GM15510 (cell line): Measurements from ENCODE around the gene MYO3B.

Experiments used
- POLR2A ChIP-seq: IDR thresholded peaks from 3 replicates; pipeline ENCODE4 v1.6.1; 2011; ENCODE audit warnings: borderline replicate concordance; ENCODE audit not compliant: insufficient read length; ENCODE audit errors: extremely low read depth

Gene MYO3B

DNA sequence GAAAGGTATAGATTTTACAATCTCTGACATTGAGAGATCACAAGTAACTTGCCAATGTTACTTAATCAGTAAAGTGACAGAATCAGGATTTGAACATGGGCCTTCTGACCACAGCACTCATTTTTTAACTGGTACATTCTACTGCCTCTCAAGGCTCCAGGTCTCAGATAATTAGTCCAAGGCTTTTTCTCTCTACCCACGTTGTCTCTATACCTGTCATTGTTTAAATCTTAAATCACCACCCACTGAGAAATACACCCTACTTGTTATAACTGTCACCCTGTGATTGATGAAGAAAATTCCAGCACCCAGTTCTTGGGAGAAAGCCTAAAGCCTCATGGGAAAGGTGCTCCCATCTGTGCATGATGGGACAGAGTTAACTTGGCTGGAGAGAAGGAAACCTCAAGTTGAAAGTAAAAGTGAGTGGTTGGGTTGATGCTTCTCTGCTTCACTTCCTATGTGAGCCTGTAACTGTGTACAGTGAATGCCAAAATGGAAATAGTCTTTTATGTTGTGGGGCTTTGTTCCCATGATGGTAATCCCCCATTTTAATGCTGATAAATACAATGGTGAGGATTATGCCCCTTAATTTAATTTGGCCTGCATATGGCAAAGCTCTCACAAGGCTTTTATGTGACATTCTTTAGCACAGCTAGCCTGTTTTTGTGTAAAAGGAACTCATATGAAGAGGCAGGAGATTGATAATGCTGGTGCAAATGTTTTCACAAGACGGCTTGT is 347.1 kb downstream of the MYO3B start:
- no peak for TF ChIP-seq POLR2A

DNA sequence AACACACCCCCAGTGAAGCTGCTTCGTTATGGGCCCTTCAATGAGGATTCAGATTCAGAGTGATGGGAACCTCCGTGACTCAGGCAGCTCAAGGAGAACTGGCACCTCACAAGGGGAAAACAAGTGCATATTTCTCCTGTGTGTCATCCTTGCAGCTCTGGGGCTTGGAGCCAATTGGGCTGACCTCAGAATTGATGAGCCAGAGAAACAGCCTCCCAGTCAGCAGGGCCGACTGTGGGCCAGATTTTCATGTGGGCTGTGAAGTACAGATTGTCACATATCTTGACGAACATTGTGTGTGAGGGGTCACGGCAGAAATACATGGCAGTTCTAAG is 347.6 kb downstream of the MYO3B start:
- TF ChIP-seq POLR2A = no peak

DNA sequence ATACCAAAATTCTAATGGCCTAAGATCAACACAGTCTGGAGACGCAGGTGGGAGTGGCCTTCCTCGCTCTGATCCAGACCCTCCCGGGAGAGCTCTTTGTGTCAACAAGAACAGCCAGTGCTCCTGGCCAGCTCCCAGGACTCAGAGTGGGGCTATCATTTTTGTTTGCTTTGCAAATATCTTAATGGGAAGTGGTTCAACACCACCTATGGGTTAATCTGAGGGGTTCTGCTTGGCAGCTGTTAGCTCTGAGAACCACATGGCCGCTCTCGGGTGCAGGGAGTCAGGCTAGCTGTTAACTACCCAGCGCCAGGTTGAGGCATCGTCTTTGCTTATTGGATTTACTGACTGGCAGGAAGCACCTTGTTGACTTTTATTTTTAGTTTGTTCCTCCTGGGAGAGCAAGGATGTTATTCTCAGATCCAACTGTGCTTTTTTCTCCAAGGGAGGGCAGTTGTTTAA is 352.4 kb downstream of the MYO3B start:
- TF ChIP-seq POLR2A = no peak

DNA sequence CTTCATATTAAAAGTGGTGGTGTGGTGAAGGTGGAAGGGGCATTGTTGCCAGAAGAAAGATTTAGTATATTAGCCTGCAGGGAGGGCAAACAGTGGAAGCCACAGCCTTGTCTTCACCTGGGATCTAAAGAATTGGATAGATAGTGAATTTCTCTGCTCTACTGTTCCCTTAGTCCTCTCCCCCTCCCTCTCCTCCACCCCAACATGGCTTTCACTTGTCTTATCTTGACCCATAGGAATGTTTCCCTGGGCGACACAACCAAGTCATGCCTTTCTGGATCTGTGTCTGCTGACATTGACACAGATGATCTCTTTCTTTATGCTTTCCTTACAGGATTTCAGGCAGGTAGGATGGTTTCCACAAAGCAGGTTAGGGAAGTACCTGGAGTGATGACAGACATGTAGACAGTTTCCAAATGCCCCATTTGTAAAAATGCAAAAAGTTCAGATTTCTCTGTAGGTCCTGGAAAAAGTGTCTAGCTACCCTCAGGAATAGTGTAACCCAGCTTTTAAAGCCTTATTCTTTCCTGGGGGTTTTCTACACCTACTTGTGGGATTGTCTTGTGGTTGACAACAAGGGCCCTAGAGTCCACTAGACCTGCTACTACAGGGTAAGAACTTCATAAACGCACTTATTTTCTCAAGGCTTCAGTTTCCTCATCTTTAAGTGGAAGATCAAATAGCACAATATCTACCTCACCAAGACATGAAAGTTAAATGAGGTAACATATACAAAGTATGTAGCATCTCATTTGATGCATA is 353.0 kb downstream of the MYO3B start:
- no peak for TF ChIP-seq POLR2A

DNA sequence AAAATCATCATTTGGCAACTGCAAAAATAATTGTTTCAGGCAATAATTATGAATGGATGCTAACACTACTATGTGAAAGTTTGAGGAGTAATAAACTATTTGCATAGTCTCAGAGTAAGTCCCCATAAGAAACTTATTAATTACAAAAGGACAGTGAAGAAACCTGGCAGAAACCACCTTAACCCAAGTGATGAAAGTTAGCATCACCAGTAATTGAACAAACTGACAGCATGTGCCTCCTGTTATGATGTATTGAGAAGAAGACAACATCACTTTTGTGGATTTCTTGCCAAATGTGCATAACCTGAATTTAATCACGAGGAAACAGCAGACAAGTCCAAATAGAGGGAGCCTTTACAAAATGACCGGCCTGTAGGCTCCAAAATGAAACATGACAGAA is 353.9 kb downstream of the MYO3B start:
- TF ChIP-seq POLR2A = no peak

DNA sequence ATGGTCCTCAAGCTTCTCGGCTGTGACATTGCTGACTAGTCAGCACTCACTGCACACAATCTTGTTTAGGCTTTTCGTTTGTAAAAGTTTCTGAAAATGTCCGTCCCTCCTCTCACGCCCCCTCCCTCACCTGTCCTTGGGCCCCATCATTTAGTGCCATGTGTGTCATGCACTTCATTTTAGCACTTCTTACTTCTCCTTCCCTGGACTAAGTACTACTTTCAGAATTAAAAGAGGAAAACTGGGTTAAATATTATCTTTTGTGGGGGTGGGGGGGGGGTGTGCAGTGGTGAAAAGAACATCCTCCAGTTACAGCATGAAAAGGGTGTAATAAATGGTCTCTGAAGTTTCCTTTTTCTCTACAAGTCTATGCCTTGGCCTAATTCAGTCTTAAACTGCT is 355.2 kb downstream of the MYO3B start:
- no peak for TF ChIP-seq POLR2A

GRCh38 chr2:170535552-170535951 is 357.6 kb downstream of the MYO3B start:
- TF ChIP-seq POLR2A = no peak

DNA sequence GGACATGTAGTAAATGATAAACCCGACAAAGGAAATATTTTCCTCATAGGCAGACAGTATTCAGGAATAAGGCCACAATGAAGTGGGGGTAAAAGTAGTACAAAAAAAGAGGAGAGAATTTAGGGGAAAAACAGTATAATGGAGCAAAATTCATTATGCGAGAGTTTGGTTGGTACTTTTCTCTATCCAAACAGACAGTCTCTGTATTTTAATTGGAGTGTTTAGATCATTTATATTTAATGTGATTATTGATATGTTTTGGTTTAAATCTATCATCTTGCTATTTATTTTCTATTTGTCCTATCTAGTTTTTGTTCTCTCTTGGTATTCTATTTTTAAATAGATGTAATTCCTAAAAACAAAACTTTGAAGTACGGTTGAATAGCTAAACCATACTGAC is 366.9 kb downstream of the MYO3B start:
- TF ChIP-seq POLR2A = no peak

DNA sequence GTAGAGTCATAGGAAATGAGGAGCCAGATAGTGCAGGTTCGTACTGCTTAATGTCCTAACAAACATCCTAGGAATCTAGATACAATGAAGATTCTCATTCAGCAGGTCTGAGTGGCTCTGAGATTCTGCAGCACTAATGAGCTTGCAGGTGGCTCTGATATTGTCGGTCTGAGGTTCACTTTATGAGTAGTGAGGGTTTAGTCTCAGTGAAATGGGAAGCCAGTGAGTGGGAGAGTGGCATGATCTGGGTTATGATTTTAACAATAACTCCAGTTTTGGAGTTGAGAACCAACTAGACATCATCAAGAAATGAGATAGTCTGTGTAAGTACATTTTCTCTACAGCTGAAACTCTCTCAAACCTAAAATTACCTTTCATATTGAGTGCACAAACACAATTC is 370.4 kb downstream of the MYO3B start:
- no peak for TF ChIP-seq POLR2A

DNA sequence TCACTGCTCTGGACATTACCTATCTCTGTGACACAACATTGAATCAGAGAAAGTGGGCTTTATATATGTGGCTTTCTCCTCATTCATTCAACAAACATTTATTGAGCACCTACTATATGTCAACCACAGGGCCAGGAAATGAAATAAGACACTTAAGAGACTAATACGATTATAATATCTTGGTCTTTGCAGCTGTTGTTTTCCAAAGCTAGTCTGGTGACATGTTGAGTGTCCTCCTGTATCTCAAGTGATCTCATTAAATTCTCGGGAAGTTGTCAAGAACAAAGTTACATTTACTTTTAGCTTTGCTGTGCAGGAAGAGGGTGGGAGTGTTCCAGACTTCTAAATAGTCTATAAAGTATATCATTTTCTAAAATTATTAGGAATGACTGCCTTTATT is 372.6 kb downstream of the MYO3B start:
- no peak for TF ChIP-seq POLR2A

- no peak for TF ChIP-seq POLR2A
These were observed 375.8 kb downstream of the MYO3B start for GRCh38 chr2:170553748-170554147.

DNA sequence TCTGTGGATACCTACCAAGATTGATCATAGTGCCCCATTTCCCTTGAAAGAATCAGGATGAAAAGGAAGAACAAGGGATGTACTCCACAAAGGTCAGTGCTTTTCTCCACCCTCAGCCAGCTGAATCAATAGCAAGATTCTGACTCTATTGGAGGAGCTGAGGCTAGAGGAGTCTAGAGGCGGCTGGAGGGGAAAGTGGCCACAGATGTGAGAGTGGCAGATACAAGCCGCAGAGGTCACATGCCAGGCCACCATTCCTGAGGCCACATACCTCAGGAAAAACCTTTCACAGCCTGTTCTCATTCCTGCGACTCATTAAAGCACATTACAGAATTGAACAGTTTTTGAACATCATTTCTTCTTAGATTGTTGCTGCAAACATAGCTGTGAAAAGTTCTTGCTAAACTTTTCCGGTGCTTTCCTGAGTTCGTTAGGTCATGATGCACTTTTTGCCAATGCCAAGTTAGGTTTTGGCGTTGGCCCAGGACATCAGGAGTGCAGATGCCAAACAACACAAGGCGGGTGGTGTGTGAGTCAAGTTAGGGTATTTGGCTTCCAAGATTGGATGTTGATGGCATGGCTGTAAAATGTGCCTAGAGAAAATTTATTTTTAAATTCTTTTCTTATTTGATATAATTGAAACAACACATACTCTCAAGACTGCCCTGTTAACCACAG is 376.5 kb downstream of the MYO3B start:
- TF ChIP-seq POLR2A = no peak

DNA sequence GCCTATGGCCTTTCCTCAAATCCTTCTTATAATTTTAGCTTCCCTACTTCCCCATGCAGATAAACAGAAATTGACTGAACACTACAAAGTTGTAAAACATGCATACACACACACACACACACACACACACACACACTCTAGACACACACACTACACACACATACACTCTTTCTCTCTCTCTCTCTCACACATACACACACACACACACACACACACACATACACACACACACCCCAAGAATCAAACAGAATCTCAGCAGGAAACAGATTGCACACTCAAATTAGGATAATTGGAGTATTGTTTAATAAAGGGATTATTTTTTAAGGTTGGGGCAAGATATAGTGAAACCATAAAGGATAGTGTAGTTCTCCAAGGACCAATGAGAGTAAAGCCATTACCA is 385.0 kb downstream of the MYO3B start:
- TF ChIP-seq POLR2A = no peak

DNA sequence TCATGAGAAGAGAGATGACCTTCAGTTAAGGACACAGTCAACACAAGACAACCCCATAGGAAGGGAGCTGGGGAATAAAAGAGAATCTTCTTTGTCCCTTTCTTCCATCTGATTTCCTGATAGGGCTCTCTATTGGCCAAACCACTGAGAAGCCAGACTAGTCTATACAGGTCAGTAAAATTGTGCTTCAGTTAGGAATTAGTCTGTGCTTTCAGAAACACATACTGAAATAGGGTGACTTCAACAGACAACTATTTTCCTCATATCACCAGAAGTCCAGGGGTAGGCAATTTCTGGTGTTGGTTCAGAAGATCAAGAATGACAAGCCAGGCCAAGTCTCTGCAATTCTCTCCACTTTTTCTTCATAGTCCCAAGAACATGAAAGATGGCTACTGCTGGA is 385.5 kb downstream of the MYO3B start:
- TF ChIP-seq POLR2A = no peak

DNA sequence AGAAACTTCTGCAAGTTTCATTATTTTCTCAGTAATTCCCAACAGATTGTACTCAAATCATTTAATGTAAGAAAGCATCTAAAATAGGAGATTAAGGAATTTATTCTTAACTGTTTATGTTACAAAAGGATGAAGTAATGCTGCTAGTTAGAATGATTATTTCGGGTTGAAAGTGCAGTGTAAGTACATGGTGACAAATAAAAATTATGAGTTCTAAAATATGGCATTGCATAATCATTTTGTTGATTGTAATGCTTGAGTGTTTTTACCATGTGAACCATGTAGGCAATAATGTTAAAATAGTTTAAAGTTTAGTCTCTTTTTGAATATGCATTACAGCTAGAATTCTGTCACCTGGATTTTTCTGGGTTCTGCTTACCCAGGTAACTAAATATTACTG is 388.2 kb downstream of the MYO3B start:
- no peak for TF ChIP-seq POLR2A

GRCh38 chr2:170567429-170567828 is 389.5 kb downstream of the MYO3B start:
- TF ChIP-seq POLR2A = no peak

DNA sequence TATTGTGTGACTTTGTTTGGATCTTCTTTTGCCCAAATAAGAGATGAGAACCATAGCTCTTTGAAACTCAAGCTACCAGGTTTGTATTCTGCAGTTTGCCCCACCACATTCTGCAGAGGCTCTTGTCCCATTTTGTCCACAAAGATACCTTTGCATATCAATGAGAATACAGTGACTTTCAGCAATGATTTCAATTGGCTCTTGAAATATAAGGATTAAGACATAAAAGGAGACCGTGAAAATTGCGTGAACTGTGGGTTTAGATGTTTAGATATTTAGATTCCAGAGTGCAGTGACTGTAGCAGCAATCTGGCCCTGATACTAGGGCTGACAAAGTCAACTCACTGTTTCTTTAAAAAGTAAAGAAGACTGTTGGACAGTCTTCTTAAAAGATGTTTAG is 390.6 kb downstream of the MYO3B start:
- no peak for TF ChIP-seq POLR2A

GRCh38 chr2:170571612-170572011 is 393.7 kb downstream of the MYO3B start:
- TF ChIP-seq POLR2A = no peak
